ENCODE results near the gene COLEC12. TPM values are rescaled to one million over a fixed set of nuclear protein-coding genes. Genes with fewer than 3 reads are reported as not detected.

COLEC12 gene
- total RNA-seq, 3 donors from 2014 or later: 2.4 to 12.1 (median 4.7) TPM

- H3K4me3 ChIP-seq: no peak overlapping the region
- TF ChIP-seq CTCF (IDR thresholded peaks at IDR 0.05): no peak
- DNase-seq (no peak), ATAC-seq (peak; percentile 20)
- H3K4me1 ChIP-seq (ENCODE audit: low read depth): no peaks in the 10 kb centered on the region
- H3K9me3 ChIP-seq: peaks cover 12% of the 10 kb centered on the region
- intact Hi-C loops (cut with DNase I, micrococcal nuclease): no loop called here
- H3K36me3 ChIP-seq (ENCODE audit: low read depth): no peaks in the 10 kb centered on the region
Measured at GRCh38 chr18:446941-447560, 53.5 kb downstream of the COLEC12 start.

GRCh38 chr18:445055-445454 is 55.4 kb downstream of the COLEC12 start:
- DNase-seq (no peak), ATAC-seq (no peak)
- TF ChIP-seq CTCF (IDR thresholded peaks at IDR 0.05): no peak
- no peaks in the 10 kb centered on the region for H3K4me1 ChIP-seq (ENCODE audit: low read depth)
- H3K4me3 ChIP-seq: no peak overlapping the region
- intact Hi-C loops (cut with DNase I, micrococcal nuclease): no loop called here
- H3K9me3 ChIP-seq: no peaks in the 10 kb centered on the region
- no peaks in the 10 kb centered on the region for H3K36me3 ChIP-seq (ENCODE audit: low read depth)

GRCh38 chr18:438571-438970 is 61.9 kb downstream of the COLEC12 start:
- Histone ChIP-seq H3K4me1 (ENCODE audit: low read depth) (no peaks in the 10 kb centered on the region), H3K9me3 (no peaks in the 10 kb centered on the region), H3K36me3 (ENCODE audit: low read depth) (no peaks in the 10 kb centered on the region), H3K4me3 (no peak overlapping the region)
- intact Hi-C loops (cut with DNase I, micrococcal nuclease): no loop called here
- TF ChIP-seq CTCF (IDR thresholded peaks at IDR 0.05): no peak
- DNase-seq (no peak), ATAC-seq (no peak)

GRCh38 chr18:435940-436339 is 64.6 kb downstream of the COLEC12 start:
- H3K4me1 ChIP-seq (ENCODE audit: low read depth): no peaks in the 10 kb centered on the region
- intact Hi-C loops (cut with DNase I, micrococcal nuclease): no loop called here
- DNase-seq (no peak), ATAC-seq (no peak)
- no peaks in the 10 kb centered on the region for H3K36me3 ChIP-seq (ENCODE audit: low read depth)
- TF ChIP-seq CTCF (IDR thresholded peaks at IDR 0.05): no peak
- H3K9me3 ChIP-seq: no peaks in the 10 kb centered on the region
- H3K4me3 ChIP-seq: no peak overlapping the region

GRCh38 chr18:434410-434809 is 66.1 kb downstream of the COLEC12 start:
- Histone ChIP-seq H3K4me3 (no peak overlapping the region), H3K4me1 (ENCODE audit: low read depth) (no peaks in the 10 kb centered on the region), H3K9me3 (no peaks in the 10 kb centered on the region), H3K36me3 (ENCODE audit: low read depth) (no peaks in the 10 kb centered on the region)
- DNase-seq: no peak
- TF ChIP-seq CTCF (IDR thresholded peaks at IDR 0.05): no peak
- ATAC-seq: no peak
- intact Hi-C loops (cut with DNase I, micrococcal nuclease): no loop called here

- TF ChIP-seq CTCF (IDR thresholded peaks at IDR 0.05): no peak
Measured at GRCh38 chr18:433960-434359, 66.5 kb downstream of the COLEC12 start.

More at GRCh38 chr18:433960-434359, 66.5 kb downstream of the COLEC12 start:
- H3K36me3 ChIP-seq (ENCODE audit: low read depth): no peaks in the 10 kb centered on the region
- no peaks in the 10 kb centered on the region for H3K9me3 ChIP-seq
- ATAC-seq (no peak), DNase-seq (no peak)
- intact Hi-C loops (cut with DNase I, micrococcal nuclease): no loop called here
- H3K4me3 ChIP-seq: no peak overlapping the region
- H3K4me1 ChIP-seq (ENCODE audit: low read depth): no peaks in the 10 kb centered on the region
